A549 (cell line): ENCODE results near the gene CXXC5. TPM values are rescaled to one million over a fixed set of nuclear protein-coding genes. Genes with fewer than 3 reads are reported as not detected.

Source experiments
- ATAC-seq, 2 experiments: fragments of 200-7000 bp in 1 of 2; fragments of >200 bp in 1 of 2; cut with Nextera tagmentation in 1 of 2; cut with Tn5 transposase in 1 of 2; 3 replicates each; pipeline versions ENCODE4 v1.8.0 to v1.9.1; 2018 to 2020; ENCODE audit warnings: mild to moderate bottlenecking in 1 of 2, moderate library complexity in 1 of 2
- CTCF ChIA-PET: fragments of 300-600 bp; sonication (Branson Sonifier 250); formaldehyde crosslinking; extraction: SDS; loops from one replicate; lab custom pipeline; 2021; ENCODE audit warnings: antibody characterized with exemption, inconsistent platforms; lab: Yijun Ruan, JAX
- POLR2A ChIA-PET: fragments of 350-600 bp; formaldehyde crosslinking; extraction: SDS; loops from one replicate; lab custom pipeline; 2021; ENCODE audit warnings: antibody characterized with exemption, inconsistent platforms; lab: Yijun Ruan, JAX
- DNase-seq, 2 experiments: peaks; one replicate each; pipeline versions ENCODE4 v3.0.0 to v3.0.0-alpha.2; 2011 to 2016; ENCODE audit warnings: low read depth in 1 of 2, low spot score in 1 of 2
- FAIRE-seq: peaks from 2 replicates; lab custom pipeline; 2011; peaks lifted over from hg19 to GRCh38; lab: Jason Lieb, UNC
- H3K27ac ChIP-seq, 2 experiments: fragments of >200 bp; sonication (Bioruptor Twin); formaldehyde crosslinking; 3 replicates each; pipeline ENCODE4 v1.5.1; 2016 to 2017
- H3K4me1 ChIP-seq: fragments of >200 bp; sonication (Bioruptor Twin); formaldehyde crosslinking; 3 replicates; pipeline ENCODE4 v1.6.1; 2016
- H3K4me2 ChIP-seq: fragments of >200 bp; sonication (Bioruptor Twin); formaldehyde crosslinking; 3 replicates; pipeline ENCODE4 v1.6.1; 2016
- H3K4me3 ChIP-seq: fragments of >200 bp; sonication (Bioruptor Twin); formaldehyde crosslinking; 3 replicates; pipeline ENCODE4 v1.5.1; 2016
- H3K9me3 ChIP-seq: fragments of >200 bp; sonication (Bioruptor Twin); formaldehyde crosslinking; 3 replicates; pipeline ENCODE4 v1.6.1; 2016
- CBX8 ChIP-seq: fragments of 200-600 bp; sonication (generic); IDR thresholded peaks from 2 replicates; pipeline ENCODE4 v1.6.1; 2016
- CHD4 ChIP-seq: fragments of 200-600 bp; sonication (generic); IDR thresholded peaks from 2 replicates; pipeline ENCODE4 v1.6.1; 2016; ENCODE audit warnings: antibody characterized with exemption, mild to moderate bottlenecking, borderline replicate concordance
- CTCF ChIP-seq: fragments of >200 bp; sonication (Bioruptor Twin); formaldehyde crosslinking; IDR thresholded peaks from 3 replicates; pipeline ENCODE4 v1.5.1; 2016
- EHF ChIP-seq: fragments of 250-450 bp; sonication (Bioruptor Pico); IDR thresholded peaks from 2 replicates; pipeline ENCODE4 v1.5.0; 2020; ENCODE audit warnings: mild to moderate bottlenecking
- FOSB ChIP-seq: fragments of 250-450 bp; sonication (Bioruptor Pico); IDR thresholded peaks from 2 replicates; pipeline ENCODE4 v1.5.0; 2020; ENCODE audit warnings: mild to moderate bottlenecking, moderate library complexity
- GATA3 ChIP-seq: IDR thresholded peaks from 2 replicates; pipeline ENCODE4 v1.6.1; 2012; ENCODE audit warnings: borderline replicate concordance
- HEYL ChIP-seq: fragments of 250-450 bp; sonication (Bioruptor Pico); IDR thresholded peaks from 2 replicates; pipeline ENCODE4 v1.8.0; 2021; ENCODE audit warnings: mild to moderate bottlenecking, moderate library complexity
- HMGXB4 ChIP-seq: fragments of 250-450 bp; sonication (Bioruptor Pico); IDR thresholded peaks from 2 replicates; pipeline ENCODE4 v1.5.0; 2021; ENCODE audit warnings: mild to moderate bottlenecking, moderate library complexity, borderline replicate concordance
- HOXB5 ChIP-seq: fragments of 250-450 bp; sonication (Bioruptor Pico); IDR thresholded peaks from 2 replicates; pipeline ENCODE4 v1.5.0; 2020; ENCODE audit warnings: mild to moderate bottlenecking, moderate library complexity
- NPAS2 ChIP-seq: fragments of 250-450 bp; sonication (Bioruptor Pico); IDR thresholded peaks from 2 replicates; pipeline ENCODE4 v1.8.0; 2022; ENCODE audit warnings: mild to moderate bottlenecking, moderate library complexity, borderline replicate concordance
- NR3C1 ChIP-seq: fragments of >200 bp; sonication (Bioruptor Twin); formaldehyde crosslinking; IDR thresholded peaks from 3 replicates; pipeline ENCODE4 v1.6.1; 2017
- PBX3 ChIP-seq: IDR thresholded peaks from 2 replicates; pipeline ENCODE4 v1.6.1; 2012
- POLR2AphosphoS2 ChIP-seq: conservative IDR thresholded peaks from 2 replicates; pipeline ENCODE4 v1.6.1; 2012; ENCODE audit warnings: low read length, improper control_type of control experiment, inconsistent platforms
- RAD21 ChIP-seq, 2 experiments: fragments of >200 bp in 1 of 2; sonication (Bioruptor Twin) in 1 of 2; formaldehyde crosslinking in 1 of 2; IDR thresholded peaks in 1 of 2; conservative IDR thresholded peaks in 1 of 2; 2 replicates in 1 of 2; 3 replicates in 1 of 2; pipeline ENCODE4 v1.6.1; 2012 to 2018; ENCODE audit warnings: inconsistent platforms in 1 of 2
- RARB ChIP-seq: fragments of 250-450 bp; sonication (Bioruptor Pico); IDR thresholded peaks from 2 replicates; pipeline ENCODE4 v1.8.0; 2021; ENCODE audit warnings: mild to moderate bottlenecking, moderate library complexity
- REST ChIP-seq: fragments of 200-600 bp; sonication (generic); IDR thresholded peaks from 2 replicates; pipeline ENCODE4 v1.6.1; 2016; ENCODE audit warnings: antibody characterized with exemption, mild to moderate bottlenecking, moderate library complexity
- SREBF2 ChIP-seq: fragments of 450-650 bp; IDR thresholded peaks from 2 replicates; pipeline ENCODE4 v1.6.1; 2014; ENCODE audit warnings: mild to moderate bottlenecking, moderate library complexity
- TFCP2L1 ChIP-seq: fragments of 250-450 bp; sonication (Bioruptor Pico); IDR thresholded peaks from 2 replicates; pipeline ENCODE4 v1.5.0; 2021; ENCODE audit warnings: mild to moderate bottlenecking
- TP53 ChIP-seq: fragments of 250-450 bp; sonication (Bioruptor Pico); IDR thresholded peaks from 2 replicates; pipeline ENCODE4 v1.5.0; 2021; ENCODE audit warnings: mild to moderate bottlenecking, moderate library complexity
- WGBS: methylation state at CpG from one replicate; pipeline ENCODE4 v1.1.6; 2017; ENCODE audit errors: missing lambda C conversion rate; 5-methylcytosine and 5-hydroxymethylcytosine counted together
- polyA plus RNA-seq, 4 experiments: library from polyadenylated mRNA; depleted of rRNA in 3 of 4; stranded (reverse); fragments of >200 nt; fragmentation: RNase III in 1 of 4; extraction: RNeasy Plus Mini Kit Qiagen cat#74134 plus additional on column Dnase treatment in 1 of 4; gene quantifications; 2 replicates in 3 of 4; 3 replicates in 1 of 4; pipeline ENCODE4 v1.2.3, GENCODE V29; 2011 to 2017

CXXC5 gene
- polyA plus RNA-seq, 2 of the 4 experiments (the other 2 are of a cell fraction) = 18.1 to 32.5 TPM

- Histone ChIP-seq H3K4me2 (peak overlapping the region; percentile 75), H3K9me3 (no peaks in the 10 kb centered on the region), H3K27ac (peak overlapping the region; percentile 87 to 98), H3K4me1 (peaks cover 100% of the 10 kb centered on the region), H3K4me3 (peak overlapping the region; percentile 31)
- ChIA-PET POLR2A (interaction anchor here (0.8 to 2.5 kb wide), 2 partner anchors 11 kb away, joined by 3 to 13 read pairs; partner anchors contain the start of gene CXXC5), CTCF (interaction anchor here (0.6 to 4.6 kb wide), 8 partner anchors 12 to 141 kb away, joined by 3 to 37 read pairs (median 8); partner anchors contain the start of gene CXXC5)
- DNase-seq = peak in 1 of 2 experiments; percentile 70
- peak; percentile 14 to 31; a peak in 5 of 6 replicates for ATAC-seq
- no peak for TF ChIP-seq RAD21 (conservative IDR thresholded peaks at IDR 0.05 in 1 of 2, IDR thresholded peaks at IDR 0.05 in 1 of 2)
- TF ChIP-seq PBX3 = 0 out of 2 replicates have a peak, but pooled peaks have one; percentile 2
- no peak for TF ChIP-seq NR3C1
- FAIRE-seq = no peak
- 16% methylated on average over 9 of the region's 15 CpGs for WGBS
Measured at GRCh38 chr5:139658928-139659667, 10.9 kb downstream of the CXXC5 start.

- TF ChIP-seq RARB (CRISPR knock-in tag) (no peak), HMGXB4 (CRISPR knock-in tag) (no peak), NPAS2 (CRISPR knock-in tag) (no peak), HEYL (CRISPR knock-in tag) (no peak), EHF (CRISPR knock-in tag) (no peak), POLR2AphosphoS2 (no peak), HOXB5 (CRISPR knock-in tag) (no peak), CTCF (no peak), FOSB (no peak), GATA3 (no peak), CBX8 (no peak), CHD4 (no peak), TFCP2L1 (no peak), TP53 (CRISPR knock-in tag) (no peak), REST (no peak), SREBF2 (no peak), PBX3 (no peak)
- TF ChIP-seq, all 56 proteins: peak for 0
- Histone ChIP-seq H3K4me1 (peaks cover 99% of the 10 kb centered on the region), H3K4me2 (peak overlapping the region; percentile 75), H3K27ac (peak overlapping the region; percentile 87 to 98), H3K9me3 (no peaks in the 10 kb centered on the region), H3K4me3 (peak overlapping the region; percentile 31)
- WGBS = 0% methylated on average over 1 of the region's 13 CpGs
- DNase-seq (no peak), ATAC-seq (peak; percentile 2 to 10; a peak in 4 of 6 replicates), FAIRE-seq (no peak)
- ChIA-PET CTCF (interaction anchor here (0.7 to 4.6 kb wide), 8 partner anchors 9 to 142 kb away, joined by 3 to 37 read pairs (median 6); partner anchors contain the start of gene CXXC5), POLR2A (interaction anchor here (0.8 to 2.5 kb wide), 3 partner anchors 8 to 12 kb away, joined by 3 to 13 read pairs (median 13); partner anchors contain the start of gene CXXC5)
Measured at GRCh38 chr5:139659695-139660101, 11.5 kb downstream of the CXXC5 start.
